Type B pancreatic cell (in vitro differentiated cells): ENCODE results near the gene FLOT1. TPM values are rescaled to one million over a fixed set of nuclear protein-coding genes. Genes with fewer than 3 reads are reported as not detected.

Experiments used
- DNase-seq: peaks from one replicate; pipeline ENCODE4 v3.0.0; 2021; ENCODE audit warnings: mixed read lengths; ENCODE audit not compliant: unreplicated experiment; ENCODE audit errors: extremely low spot score
- H3K27ac Mint-ChIP-seq: 2 replicates; pipeline ENCODE4 v1.8.0; 2021; ENCODE audit warnings: mild to moderate bottlenecking, mixed read lengths
- H3K27me3 Mint-ChIP-seq: 2 replicates; pipeline ENCODE4 v1.8.0; 2021; ENCODE audit warnings: mixed read lengths
- H3K36me3 Mint-ChIP-seq: 2 replicates; pipeline ENCODE4 v1.8.0; 2021; ENCODE audit warnings: mixed read lengths
- H3K4me1 Mint-ChIP-seq: one replicate; pipeline ENCODE4 v1.8.0; 2021; ENCODE audit warnings: mixed read lengths; ENCODE audit not compliant: unreplicated experiment
- H3K4me3 Mint-ChIP-seq: 2 replicates; pipeline ENCODE4 v1.8.0; 2021; ENCODE audit warnings: mild to moderate bottlenecking, mixed read lengths
- H3K9me3 Mint-ChIP-seq: 2 replicates; pipeline ENCODE4 v1.8.0; 2021; ENCODE audit warnings: mixed read lengths
- total RNA-seq: library from RNA; stranded (reverse); gene quantifications from 2 replicates; pipeline ENCODE4 v1.2.1, GENCODE V29; 2021; ENCODE audit warnings: low replicate concordance
- TF ChIP-seq, protein P1 (sequence below): fragments of 200-600 bp; sonication (generic); conservative IDR thresholded peaks from 2 replicates; pipeline ENCODE4 v1.5.0; 2021; ENCODE audit warnings: antibody characterized with exemption, mild to moderate bottlenecking

Gene FLOT1
- total RNA-seq, 1 donor from 2014 or later: 94.8 TPM

GRCh38 chr6:30712441-30712945 is 30.0 kb downstream of the FLOT1 start:
- no peak for DNase-seq
- peaks cover 15% of the 10 kb centered on the region for H3K4me1 Mint-ChIP-seq
- no peak overlapping the region for H3K27ac Mint-ChIP-seq

GRCh38 chr6:30711758-30712380 is 30.6 kb downstream of the FLOT1 start:
- H3K27ac Mint-ChIP-seq: no peak overlapping the region
- peaks cover 42% of the 10 kb centered on the region for H3K36me3 Mint-ChIP-seq
- no peak for DNase-seq
- peaks cover 10% of the 10 kb centered on the region for H3K4me1 Mint-ChIP-seq
- no peak overlapping the region for H3K4me3 Mint-ChIP-seq
- TF ChIP-seq, protein P1, sequence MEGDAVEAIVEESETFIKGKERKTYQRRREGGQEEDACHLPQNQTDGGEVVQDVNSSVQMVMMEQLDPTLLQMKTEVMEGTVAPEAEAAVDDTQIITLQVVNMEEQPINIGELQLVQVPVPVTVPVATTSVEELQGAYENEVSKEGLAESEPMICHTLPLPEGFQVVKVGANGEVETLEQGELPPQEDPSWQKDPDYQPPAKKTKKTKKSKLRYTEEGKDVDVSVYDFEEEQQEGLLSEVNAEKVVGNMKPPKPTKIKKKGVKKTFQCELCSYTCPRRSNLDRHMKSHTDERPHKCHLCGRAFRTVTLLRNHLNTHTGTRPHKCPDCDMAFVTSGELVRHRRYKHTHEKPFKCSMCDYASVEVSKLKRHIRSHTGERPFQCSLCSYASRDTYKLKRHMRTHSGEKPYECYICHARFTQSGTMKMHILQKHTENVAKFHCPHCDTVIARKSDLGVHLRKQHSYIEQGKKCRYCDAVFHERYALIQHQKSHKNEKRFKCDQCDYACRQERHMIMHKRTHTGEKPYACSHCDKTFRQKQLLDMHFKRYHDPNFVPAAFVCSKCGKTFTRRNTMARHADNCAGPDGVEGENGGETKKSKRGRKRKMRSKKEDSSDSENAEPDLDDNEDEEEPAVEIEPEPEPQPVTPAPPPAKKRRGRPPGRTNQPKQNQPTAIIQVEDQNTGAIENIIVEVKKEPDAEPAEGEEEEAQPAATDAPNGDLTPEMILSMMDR: no peak
- no peaks in the 10 kb centered on the region for H3K27me3 Mint-ChIP-seq
- H3K9me3 Mint-ChIP-seq: no peaks in the 10 kb centered on the region

More at GRCh38 chr6:30712441-30712945, 30.0 kb downstream of the FLOT1 start:
- Mint-ChIP-seq H3K9me3 (peaks cover under 1% of the 10 kb centered on the region), H3K4me3 (no peak overlapping the region), H3K27me3 (no peaks in the 10 kb centered on the region), H3K36me3 (peaks cover 39% of the 10 kb centered on the region)
- TF ChIP-seq, protein P1: no peak

GRCh38 chr6:30709101-30709868 is 33.2 kb downstream of the FLOT1 start:
- no peaks in the 10 kb centered on the region for H3K27me3 Mint-ChIP-seq

DNA sequence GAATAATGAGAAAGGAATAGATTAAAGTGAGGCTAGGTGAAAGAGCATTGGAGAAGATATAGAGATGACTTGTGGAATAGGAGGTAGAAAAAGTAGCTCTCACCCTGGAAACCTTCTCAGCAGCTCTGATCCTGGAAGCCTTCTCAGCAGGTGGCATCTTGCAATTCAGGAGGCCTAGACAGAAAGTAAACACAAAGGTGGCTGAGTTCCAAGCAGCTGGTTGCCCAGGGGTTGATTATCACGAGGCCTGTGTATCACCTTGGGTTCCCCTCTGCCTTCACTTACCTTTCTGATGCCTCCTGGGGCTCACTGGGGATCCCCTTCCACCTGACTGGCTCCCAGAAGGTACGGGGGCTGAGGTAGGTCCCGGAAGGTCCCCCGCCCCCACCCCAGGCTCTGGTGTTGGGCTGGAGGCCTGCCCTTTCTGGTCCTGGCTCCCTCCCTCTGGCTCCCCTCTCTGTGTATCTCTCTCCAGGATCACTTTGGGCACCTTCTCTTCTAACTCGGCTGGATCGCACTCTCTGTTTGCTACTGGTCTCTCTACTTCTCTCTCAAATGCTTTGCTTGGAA is 35.1 kb downstream of the FLOT1 start:
- Mint-ChIP-seq H3K9me3 (no peaks in the 10 kb centered on the region), H3K4me3 (no peak overlapping the region), H3K4me1 (no peaks in the 10 kb centered on the region), H3K27me3 (no peaks in the 10 kb centered on the region), H3K27ac (no peak overlapping the region), H3K36me3 (peaks cover 46% of the 10 kb centered on the region)
- TF ChIP-seq, protein P1: no peak
- DNase-seq: no peak

More at GRCh38 chr6:30709101-30709868, 33.2 kb downstream of the FLOT1 start:
- DNase-seq: no peak
- Mint-ChIP-seq H3K9me3 (no peaks in the 10 kb centered on the region), H3K36me3 (peaks cover 49% of the 10 kb centered on the region), H3K27ac (no peak overlapping the region), H3K4me1 (no peaks in the 10 kb centered on the region), H3K4me3 (no peak overlapping the region)
- TF ChIP-seq, protein P1: no peak

DNA sequence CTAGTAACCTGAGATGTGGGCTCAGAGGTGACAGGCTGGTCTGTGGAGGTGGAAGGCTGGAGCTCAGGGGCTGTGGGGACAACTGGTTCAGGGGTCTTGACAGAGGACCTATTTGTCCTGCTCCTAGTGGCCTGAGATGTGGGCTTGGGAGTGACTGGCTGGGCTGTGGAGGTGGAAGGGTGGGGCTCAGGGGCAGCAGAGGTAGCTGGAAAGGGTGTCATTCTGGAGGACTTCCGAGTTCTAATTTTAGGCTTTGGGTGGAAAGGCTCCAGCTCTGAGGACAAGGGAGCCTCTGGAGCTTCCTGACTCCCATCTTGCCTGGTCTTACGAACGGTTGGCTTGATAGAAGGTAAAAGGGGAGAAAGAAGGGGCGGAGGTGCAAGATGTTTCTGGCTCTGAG is 36.9 kb downstream of the FLOT1 start:
- H3K4me1 Mint-ChIP-seq: no peaks in the 10 kb centered on the region
- no peak for DNase-seq
- H3K36me3 Mint-ChIP-seq: peaks cover 40% of the 10 kb centered on the region
- no peak overlapping the region for H3K4me3 Mint-ChIP-seq
- no peak overlapping the region for H3K27ac Mint-ChIP-seq
- TF ChIP-seq, protein P1: no peak
- no peaks in the 10 kb centered on the region for H3K27me3 Mint-ChIP-seq
- H3K9me3 Mint-ChIP-seq: no peaks in the 10 kb centered on the region
